H9 (cell line): ENCODE measurements around the gene WFIKKN1. TPM values are rescaled to one million over a fixed set of nuclear protein-coding genes. Genes with fewer than 3 reads are reported as not detected.

ENCODE experiments used
- DNase-seq: peaks from one replicate; pipeline ENCODE4 v3.0.0-alpha.2; 2017
- H2AFZ ChIP-seq: one replicate; pipeline ENCODE4 v1.6.1; 2013; ENCODE audit warnings: mild to moderate bottlenecking, low read length, control low read depth, moderate library complexity
- H2AK5ac ChIP-seq: 2 replicates; pipeline ENCODE4 v1.6.1; 2013; ENCODE audit warnings: low read length, control low read depth, mixed read lengths; ENCODE audit not compliant: insufficient read length
- H2BK120ac ChIP-seq: one replicate; pipeline ENCODE4 v1.6.1; 2013; ENCODE audit warnings: low read depth, mild to moderate bottlenecking, low read length, control low read depth, inconsistent platforms; ENCODE audit not compliant: poor library complexity, severe bottlenecking
- H2BK12ac ChIP-seq: 2 replicates; pipeline ENCODE4 v1.6.1; 2013; ENCODE audit warnings: low read length, control low read depth, mixed read lengths, low read depth; ENCODE audit not compliant: insufficient read length
- H2BK15ac ChIP-seq: 2 replicates; pipeline ENCODE4 v1.6.1; 2013; ENCODE audit warnings: low read depth, low read length, control low read depth
- H2BK20ac ChIP-seq: one replicate; pipeline ENCODE4 v1.6.1; 2013; ENCODE audit warnings: low read depth, mild to moderate bottlenecking, low read length, control low read depth, inconsistent platforms; ENCODE audit not compliant: poor library complexity, severe bottlenecking
- H2BK5ac ChIP-seq: 2 replicates; pipeline ENCODE4 v1.6.1; 2013; ENCODE audit warnings: low read length, control low read depth, mixed read lengths; ENCODE audit not compliant: insufficient read length
- H3K14ac ChIP-seq: 2 replicates; pipeline ENCODE4 v1.6.1; 2013; ENCODE audit warnings: low read length, control low read depth; ENCODE audit not compliant: insufficient read depth
- H3K18ac ChIP-seq: 2 replicates; pipeline ENCODE4 v1.6.1; 2013; ENCODE audit warnings: low read depth, mild to moderate bottlenecking, mixed read lengths, low read length, control low read depth; ENCODE audit not compliant: insufficient read length
- H3K23ac ChIP-seq: 2 replicates; pipeline ENCODE4 v1.6.1; 2013; ENCODE audit warnings: low read length, control low read depth, mixed read lengths, low read depth; ENCODE audit not compliant: insufficient read length
- H3K23me2 ChIP-seq: 2 replicates; pipeline ENCODE4 v1.6.1; 2013; ENCODE audit warnings: low read depth, mild to moderate bottlenecking, mixed read lengths, low read length, control low read depth; ENCODE audit not compliant: insufficient read length, poor library complexity, severe bottlenecking
- H3K27ac ChIP-seq: 2 replicates; pipeline ENCODE4 v1.5.1; 2013; ENCODE audit warnings: low read length, control low read depth, mixed read lengths, low read depth; ENCODE audit not compliant: insufficient read length
- H3K27me3 ChIP-seq: 2 replicates; pipeline ENCODE4 v1.6.1; 2013; ENCODE audit warnings: low read length, control low read depth, inconsistent platforms; ENCODE audit not compliant: insufficient read depth
- H3K4ac ChIP-seq: 2 replicates; pipeline ENCODE4 v1.6.1; 2013; ENCODE audit warnings: low read depth, mild to moderate bottlenecking, control low read depth, inconsistent platforms, low read length, moderate library complexity
- H3K4me1 ChIP-seq: 2 replicates; pipeline ENCODE4 v1.6.1; 2013; ENCODE audit warnings: low read length, control low read depth, inconsistent platforms; ENCODE audit not compliant: insufficient read depth
- H3K4me2 ChIP-seq: 2 replicates; pipeline ENCODE4 v1.6.1; 2013; ENCODE audit warnings: low read length, control low read depth, mixed read lengths; ENCODE audit not compliant: insufficient read length, insufficient read depth
- H3K56ac ChIP-seq: 2 replicates; pipeline ENCODE4 v1.6.1; 2013; ENCODE audit warnings: low read depth, mild to moderate bottlenecking, mixed read lengths, low read length, control low read depth; ENCODE audit not compliant: insufficient read length
- H3K79me1 ChIP-seq: 2 replicates; pipeline ENCODE4 v1.6.1; 2013; ENCODE audit warnings: low read depth, mild to moderate bottlenecking, moderate library complexity, low read length, control low read depth, inconsistent platforms; ENCODE audit not compliant: insufficient read depth, poor library complexity, severe bottlenecking
- H3K79me2 ChIP-seq: 2 replicates; pipeline ENCODE4 v1.6.1; 2013; ENCODE audit warnings: low read length, control low read depth, inconsistent platforms; ENCODE audit not compliant: insufficient read depth
- H3K9ac ChIP-seq: 2 replicates; pipeline ENCODE4 v1.6.1; 2013; ENCODE audit warnings: low read length, control low read depth, mixed read lengths; ENCODE audit not compliant: insufficient read length; ENCODE audit errors: extremely low read depth
- H3K9me3 ChIP-seq: one replicate; pipeline ENCODE4 v1.6.1; 2013; ENCODE audit warnings: low read depth, low read length, inconsistent platforms; ENCODE audit not compliant: control insufficient read depth
- H3T11ph ChIP-seq: one replicate; pipeline ENCODE4 v1.6.1; 2013; ENCODE audit warnings: mild to moderate bottlenecking, low read length, control low read depth, inconsistent platforms
- H4K20me1 ChIP-seq: one replicate; pipeline ENCODE4 v1.6.1; 2013; ENCODE audit not compliant: control insufficient read depth, insufficient read length, insufficient read depth
- H4K5ac ChIP-seq: 2 replicates; pipeline ENCODE4 v1.6.1; 2013; ENCODE audit warnings: low read depth, mild to moderate bottlenecking, mixed read lengths, low read length, control low read depth; ENCODE audit not compliant: insufficient read length
- H4K8ac ChIP-seq: replicated peaks from 2 replicates; pipeline ENCODE4 v1.6.1; 2013; ENCODE audit warnings: low read length, control low read depth, mixed read lengths, low read depth; ENCODE audit not compliant: insufficient read length
- H4K91ac ChIP-seq: 2 replicates; pipeline ENCODE4 v1.6.1; 2013; ENCODE audit warnings: low read depth, mild to moderate bottlenecking, moderate library complexity, mixed read lengths, low read length, control low read depth; ENCODE audit not compliant: insufficient read length
- H3K27ac Mint-ChIP-seq, 3 experiments: 2 replicates in 2 of 3; 3 replicates in 1 of 3; pipeline ENCODE4 v1.8.0; 2020 to 2021; ENCODE audit warnings: mixed read lengths in 3 of 3, mild to moderate bottlenecking in 1 of 3, moderate library complexity in 1 of 3
- H3K27me3 Mint-ChIP-seq: 2 replicates; pipeline ENCODE4 v1.8.0; 2021; ENCODE audit warnings: low read depth, mild to moderate bottlenecking, moderate library complexity, mixed read lengths
- H3K36me3 Mint-ChIP-seq, 3 experiments: 2 replicates in 2 of 3; 3 replicates in 1 of 3; pipeline ENCODE4 v1.8.0; 2020 to 2021; ENCODE audit warnings: low read depth in 3 of 3, mixed read lengths in 3 of 3; ENCODE audit not compliant: insufficient read depth in 1 of 3
- H3K4me1 Mint-ChIP-seq, 2 experiments: 2 replicates each; pipeline ENCODE4 v1.8.0; 2020; ENCODE audit warnings: mixed read lengths in 2 of 2
- H3K4me3 Mint-ChIP-seq, 2 experiments: 2 replicates in 1 of 2; 3 replicates in 1 of 2; pipeline ENCODE4 v1.8.0; 2020 to 2021; ENCODE audit warnings: mild to moderate bottlenecking in 2 of 2, mixed read lengths in 2 of 2, moderate library complexity in 1 of 2
- H3K9me3 Mint-ChIP-seq, 2 experiments: 2 replicates in 1 of 2; 3 replicates in 1 of 2; pipeline ENCODE4 v1.8.0; 2020; ENCODE audit warnings: mild to moderate bottlenecking in 2 of 2, mixed read lengths in 2 of 2, moderate library complexity in 1 of 2
- CTCF ChIP-seq: fragments of 200-600 bp; sonication (generic); conservative IDR thresholded peaks from 3 replicates; pipeline ENCODE4 v1.8.0; 2021; ENCODE audit warnings: antibody characterized with exemption, mild to moderate bottlenecking
- WGBS: extraction: QIAGEN DNeasy Blood & Tissue Kit; methylation state at CpG from one replicate; pipeline ENCODE4 v1.1.7; 2013; ENCODE audit warnings: missing lambda C conversion rate, low lambda C conversion rate, mixed read lengths; ENCODE audit not compliant: insufficient read length; ENCODE audit errors: extremely low coverage; 5-methylcytosine and 5-hydroxymethylcytosine counted together
- total RNA-seq: library from RNA; stranded (reverse); gene quantifications from 2 replicates; pipeline ENCODE4 v1.2.1, GENCODE V29; 2021

WFIKKN1 gene
- total RNA-seq, 1 experiment from 2014 or later, result 8.3 TPM

GRCh38 chr16:621526-622105 is 9.2 kb upstream of the WFIKKN1 start:
- Histone ChIP-seq H2BK12ac (no peak overlapping the region), H3K27me3 (no peaks in the 10 kb centered on the region), H3K79me2 (no peaks in the 10 kb centered on the region), H2BK120ac (no peak overlapping the region), H2BK20ac (no peak overlapping the region), H3K4me1 (no peaks in the 10 kb centered on the region; the same call in 1 of the 2 replicates), H3K23me2 (no peaks in the 10 kb centered on the region), H4K20me1 (no peaks in the 10 kb centered on the region), H2BK15ac (no peak overlapping the region), H4K5ac (no peak overlapping the region), H3K79me1 (no peaks in the 10 kb centered on the region), H3K9ac (no peak overlapping the region), H2AFZ (no peak overlapping the region), H3K9me3 (no peaks in the 10 kb centered on the region), H3K27ac (no peak overlapping the region), H3T11ph (no peak overlapping the region), H4K8ac (no peak overlapping the region), H3K23ac (no peak overlapping the region), H3K18ac (no peak overlapping the region), H3K56ac (no peak overlapping the region), H3K4me2 (no peak overlapping the region), H3K4ac (no peak overlapping the region), H2BK5ac (no peak overlapping the region), H4K91ac (no peak overlapping the region), H2AK5ac (no peak overlapping the region), H3K14ac (no peak overlapping the region; the same call in 1 of the 2 replicates)
- DNase-seq, result no peak
- Mint-ChIP-seq H3K4me1 (peaks cover 15 to 27% of the 10 kb centered on the region in 2 experiments), H3K27ac (peak overlapping the region in 1 of 3 experiments; percentile 86; a peak in 2 of 7 replicates), H3K9me3 (no peaks in the 10 kb centered on the region), H3K4me3 (no peak overlapping the region; a peak in 1 of 5 replicates), H3K27me3 (no peaks in the 10 kb centered on the region), H3K36me3 (peaks cover 0 to 8% (median 0%) of the 10 kb centered on the region in 3 experiments; a peak in 2 of 7 replicates)
- no CpG with 5 or more reads among the region's 21 CpGs for WGBS
- TF ChIP-seq CTCF, result no peak
